ENCODE data around the gene SERPINB6. TPM values are rescaled to one million over a fixed set of nuclear protein-coding genes. Genes with fewer than 3 reads are reported as not detected.

SERPINB6 gene
- total RNA-seq, 1 experiment from 2014 or later = 34.8 TPM

DNA sequence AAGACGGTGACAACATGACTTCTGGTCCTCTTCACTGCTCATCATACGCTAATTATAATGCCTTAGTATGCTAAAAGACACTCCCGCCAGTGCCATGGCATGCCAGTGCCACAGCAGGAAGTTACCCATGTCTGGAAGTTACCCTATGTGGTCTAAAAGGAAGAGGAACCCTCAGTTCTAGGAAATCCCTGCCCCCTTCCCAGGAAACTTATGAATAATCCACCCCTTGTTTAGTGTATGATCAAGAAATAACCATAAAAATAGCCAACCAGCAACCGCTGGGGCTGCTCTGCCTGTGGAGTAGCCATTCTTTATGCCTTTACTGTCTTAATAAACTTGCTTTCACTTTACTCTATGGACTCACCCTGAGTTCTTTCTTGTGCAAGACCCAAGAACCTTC is 52.4 kb downstream of the SERPINB6 start:
- TF ChIP-seq, protein P1, sequence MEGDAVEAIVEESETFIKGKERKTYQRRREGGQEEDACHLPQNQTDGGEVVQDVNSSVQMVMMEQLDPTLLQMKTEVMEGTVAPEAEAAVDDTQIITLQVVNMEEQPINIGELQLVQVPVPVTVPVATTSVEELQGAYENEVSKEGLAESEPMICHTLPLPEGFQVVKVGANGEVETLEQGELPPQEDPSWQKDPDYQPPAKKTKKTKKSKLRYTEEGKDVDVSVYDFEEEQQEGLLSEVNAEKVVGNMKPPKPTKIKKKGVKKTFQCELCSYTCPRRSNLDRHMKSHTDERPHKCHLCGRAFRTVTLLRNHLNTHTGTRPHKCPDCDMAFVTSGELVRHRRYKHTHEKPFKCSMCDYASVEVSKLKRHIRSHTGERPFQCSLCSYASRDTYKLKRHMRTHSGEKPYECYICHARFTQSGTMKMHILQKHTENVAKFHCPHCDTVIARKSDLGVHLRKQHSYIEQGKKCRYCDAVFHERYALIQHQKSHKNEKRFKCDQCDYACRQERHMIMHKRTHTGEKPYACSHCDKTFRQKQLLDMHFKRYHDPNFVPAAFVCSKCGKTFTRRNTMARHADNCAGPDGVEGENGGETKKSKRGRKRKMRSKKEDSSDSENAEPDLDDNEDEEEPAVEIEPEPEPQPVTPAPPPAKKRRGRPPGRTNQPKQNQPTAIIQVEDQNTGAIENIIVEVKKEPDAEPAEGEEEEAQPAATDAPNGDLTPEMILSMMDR (conservative IDR thresholded peaks at IDR 0.05; ENCODE audit: low read depth, low read length) = no peak
- TF ChIP-seq EZH2 (IDR thresholded peaks at IDR 0.05; ENCODE audit: borderline replicate concordance, low read depth, low read length, poor library complexity, severe bottlenecking) = no peak
- H3K27me3 ChIP-seq (replicated peaks; ENCODE audit: insufficient read depth, low read depth, low read length, poor library complexity) = no peaks in the 10 kb centered on the region
- intact Hi-C loops (cut with micrococcal nuclease; ENCODE audit: unreplicated experiment) = no loop called here
- CTCF ChIA-PET = no interaction called here
- H3K4me3 ChIP-seq (ENCODE audit: low read depth, low read length, poor library complexity, severe bottlenecking) = no peak overlapping the region
- H3K36me3 ChIP-seq (ENCODE audit: insufficient read depth, low read length, poor library complexity, severe bottlenecking) = no peaks in the 10 kb centered on the region
- H3K4me1 ChIP-seq (ENCODE audit: insufficient read depth, low read length, poor library complexity, severe bottlenecking) = no peaks in the 10 kb centered on the region
- BruUV-seq (replicated peaks) = no TSS peak
- H3K9me3 ChIP-seq (ENCODE audit: low read depth, low read length, poor library complexity, severe bottlenecking) = no peaks in the 10 kb centered on the region
- no peak overlapping the region for H3K27ac ChIP-seq (ENCODE audit: low read depth, low read length, poor library complexity, severe bottlenecking)
- no peak for DNase-seq (ENCODE audit: low spot score)
- POLR2A ChIA-PET (ENCODE audit: low non-redundant PET) = no interaction called here

DNA sequence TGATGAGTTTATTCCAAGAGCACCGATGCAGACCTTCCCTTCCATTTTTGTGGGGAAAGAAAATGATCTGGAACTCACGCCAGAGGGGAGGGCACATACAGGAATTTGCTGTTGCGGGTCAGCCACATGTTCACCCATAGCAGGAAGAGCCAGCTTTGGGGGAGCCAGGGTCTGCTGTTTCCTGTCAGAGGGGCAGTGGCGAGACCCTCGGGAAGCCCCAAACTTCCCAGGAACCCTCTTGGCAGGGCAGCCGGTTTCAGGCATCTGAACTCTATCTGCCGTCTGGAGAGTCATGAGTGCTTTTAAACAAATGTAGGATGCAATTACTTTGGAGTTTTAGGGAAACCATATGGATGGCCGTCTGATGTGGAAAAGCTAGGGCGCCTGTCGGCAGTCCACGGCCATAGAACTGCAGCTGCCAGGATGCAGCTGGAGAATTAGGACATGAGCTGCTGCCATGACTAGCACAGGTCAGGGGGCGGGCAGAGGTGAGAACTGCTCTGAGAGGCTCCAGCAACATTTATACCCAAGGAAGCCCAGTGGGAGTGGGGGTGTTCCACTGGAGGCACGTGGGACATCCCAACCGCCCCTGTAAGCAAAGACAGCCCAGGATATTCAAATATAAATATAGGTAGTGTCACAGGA is 53.4 kb downstream of the SERPINB6 start:
- no peak overlapping the region for H3K4me3 ChIP-seq (ENCODE audit: low read depth, low read length, poor library complexity, severe bottlenecking)
- BruUV-seq (replicated peaks) = no TSS peak
- no peaks in the 10 kb centered on the region for H3K9me3 ChIP-seq (ENCODE audit: low read depth, low read length, poor library complexity, severe bottlenecking)
- H3K4me1 ChIP-seq (ENCODE audit: insufficient read depth, low read length, poor library complexity, severe bottlenecking) = no peaks in the 10 kb centered on the region
- ChIA-PET CTCF (no interaction called here), POLR2A (ENCODE audit: low non-redundant PET) (no interaction called here)
- H3K36me3 ChIP-seq (ENCODE audit: insufficient read depth, low read length, poor library complexity, severe bottlenecking) = no peaks in the 10 kb centered on the region
- intact Hi-C loops (cut with micrococcal nuclease; ENCODE audit: unreplicated experiment) = no loop called here
- DNase-seq (ENCODE audit: low spot score) = no peak
- H3K27ac ChIP-seq (ENCODE audit: low read depth, low read length, poor library complexity, severe bottlenecking) = no peak overlapping the region
- H3K27me3 ChIP-seq (replicated peaks; ENCODE audit: insufficient read depth, low read depth, low read length, poor library complexity) = no peaks in the 10 kb centered on the region
- no peak for TF ChIP-seq EZH2 (IDR thresholded peaks at IDR 0.05; ENCODE audit: borderline replicate concordance, low read depth, low read length, poor library complexity, severe bottlenecking)
- TF ChIP-seq, protein P1 (conservative IDR thresholded peaks at IDR 0.05; ENCODE audit: low read depth, low read length) = no peak

DNA sequence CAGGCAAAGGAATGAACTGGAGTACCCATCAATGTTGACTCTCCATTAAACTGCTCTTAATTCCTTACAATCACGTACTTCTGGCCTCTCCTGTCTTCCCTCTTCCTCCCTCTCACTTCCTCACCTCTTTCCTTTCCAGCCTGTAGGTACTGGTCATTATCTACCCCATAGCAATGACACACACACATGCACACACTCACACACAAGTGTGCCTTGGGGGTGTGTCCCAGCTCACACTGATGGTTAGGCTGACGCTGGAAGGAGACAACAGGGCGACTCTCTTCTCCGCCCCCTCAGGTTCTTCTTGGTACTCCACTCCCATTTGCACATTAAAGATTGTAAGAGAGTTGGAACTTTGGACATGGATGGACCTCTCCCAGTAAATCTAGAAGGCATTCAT is 54.3 kb downstream of the SERPINB6 start:
- no TSS peak for BruUV-seq (replicated peaks)
- Histone ChIP-seq H3K4me3 (ENCODE audit: low read depth, low read length, poor library complexity, severe bottlenecking) (no peak overlapping the region), H3K4me1 (ENCODE audit: insufficient read depth, low read length, poor library complexity, severe bottlenecking) (no peaks in the 10 kb centered on the region), H3K27me3 (replicated peaks; ENCODE audit: insufficient read depth, low read depth, low read length, poor library complexity) (no peaks in the 10 kb centered on the region), H3K36me3 (ENCODE audit: insufficient read depth, low read length, poor library complexity, severe bottlenecking) (no peaks in the 10 kb centered on the region), H3K9me3 (ENCODE audit: low read depth, low read length, poor library complexity, severe bottlenecking) (no peaks in the 10 kb centered on the region), H3K27ac (ENCODE audit: low read depth, low read length, poor library complexity, severe bottlenecking) (no peak overlapping the region)
- POLR2A ChIA-PET (ENCODE audit: low non-redundant PET) = no interaction called here
- intact Hi-C loops (cut with micrococcal nuclease; ENCODE audit: unreplicated experiment) = no loop called here
- no peak for DNase-seq (ENCODE audit: low spot score)
- TF ChIP-seq, protein P1 (conservative IDR thresholded peaks at IDR 0.05; ENCODE audit: low read depth, low read length) = no peak
- no peak for TF ChIP-seq EZH2 (IDR thresholded peaks at IDR 0.05; ENCODE audit: borderline replicate concordance, low read depth, low read length, poor library complexity, severe bottlenecking)
- CTCF ChIA-PET = no interaction called here

Measured in A673 (cell line).